ENCODE results near the gene TECPR2.

The TECPR2 gene

GRCh38 chr14:102496958-102497744 lies 134.4 kb downstream of the TECPR2 start:
- H3K4me1 ChIP-seq = peaks cover 14% of the 10 kb centered on the region
- no peak for TF ChIP-seq Cebpa-rat (IDR thresholded peaks at IDR 0.05)
- H3K4me2 ChIP-seq = no peak overlapping the region
- no peaks in the 10 kb centered on the region for H3K9me3 ChIP-seq
- no peaks in the 10 kb centered on the region for H4K20me1 ChIP-seq
- no peak overlapping the region for H3K27ac ChIP-seq
- H3K27me3 ChIP-seq = no peaks in the 10 kb centered on the region
- no peak overlapping the region for H3K4me3 ChIP-seq
- no peak overlapping the region for H3K9ac ChIP-seq
- peaks cover 31% of the 10 kb centered on the region for H3K36me3 ChIP-seq

DNA sequence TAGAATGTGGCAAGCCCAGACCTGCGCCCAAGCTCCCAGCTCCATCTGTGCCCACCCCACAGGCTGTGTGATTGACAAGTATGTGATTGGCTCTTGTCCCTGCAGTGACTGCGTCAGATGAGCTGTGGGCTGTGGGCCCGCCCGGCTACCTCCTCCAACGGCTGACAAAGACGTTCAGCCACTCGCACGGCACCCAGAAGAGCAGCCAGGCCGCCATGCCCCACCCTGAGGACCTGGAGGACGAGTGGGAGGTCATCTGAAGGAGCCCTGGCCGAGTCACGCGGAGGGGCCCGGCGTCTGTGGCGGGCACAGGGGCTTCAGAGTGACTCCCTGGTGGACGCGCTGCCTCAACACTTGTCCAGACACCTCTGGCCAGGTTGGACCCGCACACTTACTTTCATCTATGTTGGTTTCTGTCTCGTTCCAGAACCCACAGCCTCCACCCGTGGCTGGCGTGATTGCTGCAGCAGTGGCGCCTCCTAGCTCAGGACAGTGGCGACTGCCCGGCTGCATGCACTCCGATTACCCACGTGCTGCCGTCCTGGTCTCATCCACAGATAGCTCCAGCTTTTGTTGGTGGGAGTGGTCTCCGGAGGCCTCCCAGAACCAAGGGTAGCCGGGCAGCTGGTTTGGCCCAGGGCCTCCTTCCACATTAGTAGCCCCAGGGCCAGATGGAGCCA lies 135.4 kb downstream of the TECPR2 start:
- H3K9me3 ChIP-seq = no peaks in the 10 kb centered on the region
- H3K4me1 ChIP-seq = peaks cover 14% of the 10 kb centered on the region
- no peak for TF ChIP-seq Cebpa-rat (IDR thresholded peaks at IDR 0.05)
- H3K36me3 ChIP-seq = peaks cover 31% of the 10 kb centered on the region
- H3K27ac ChIP-seq = no peak overlapping the region
- no peak overlapping the region for H3K9ac ChIP-seq
- no peaks in the 10 kb centered on the region for H3K27me3 ChIP-seq
- no peak overlapping the region for H3K4me2 ChIP-seq
- no peak overlapping the region for H3K4me3 ChIP-seq
- H4K20me1 ChIP-seq = no peaks in the 10 kb centered on the region

DNA sequence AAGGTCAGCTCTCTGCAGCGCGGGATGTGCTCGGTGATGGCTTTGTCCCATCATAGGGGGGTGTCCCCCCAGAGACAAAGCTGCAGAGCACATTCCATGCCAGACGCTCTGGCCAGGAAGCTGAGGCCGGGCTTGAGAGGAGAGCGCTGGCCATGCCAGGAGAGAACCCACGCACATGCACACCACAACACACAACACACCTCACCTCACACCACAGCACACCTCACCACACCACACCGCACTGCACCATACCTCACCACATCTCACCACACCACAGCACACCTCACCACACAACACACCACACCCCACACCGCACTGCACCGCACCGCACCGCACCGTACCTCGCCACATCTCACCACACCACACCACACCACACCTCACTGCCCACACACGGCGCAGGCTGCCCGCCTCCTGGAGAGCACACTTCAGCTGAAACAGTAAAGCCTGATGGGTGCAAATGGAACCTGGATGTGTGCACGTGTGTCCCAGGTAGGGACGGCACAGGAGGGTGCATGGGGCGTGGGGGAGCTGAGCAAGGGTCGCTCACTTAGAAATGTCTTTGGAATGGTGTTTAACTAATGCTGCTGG lies 136.0 kb downstream of the TECPR2 start:
- no peak overlapping the region for H3K9ac ChIP-seq
- no peak for TF ChIP-seq Cebpa-rat (IDR thresholded peaks at IDR 0.05)
- H3K27me3 ChIP-seq = no peaks in the 10 kb centered on the region
- no peak overlapping the region for H3K4me3 ChIP-seq
- no peak overlapping the region for H3K27ac ChIP-seq
- no peaks in the 10 kb centered on the region for H4K20me1 ChIP-seq
- H3K36me3 ChIP-seq = peaks cover 31% of the 10 kb centered on the region
- no peak overlapping the region for H3K4me2 ChIP-seq
- H3K9me3 ChIP-seq = no peaks in the 10 kb centered on the region
- peaks cover 14% of the 10 kb centered on the region for H3K4me1 ChIP-seq

DNA sequence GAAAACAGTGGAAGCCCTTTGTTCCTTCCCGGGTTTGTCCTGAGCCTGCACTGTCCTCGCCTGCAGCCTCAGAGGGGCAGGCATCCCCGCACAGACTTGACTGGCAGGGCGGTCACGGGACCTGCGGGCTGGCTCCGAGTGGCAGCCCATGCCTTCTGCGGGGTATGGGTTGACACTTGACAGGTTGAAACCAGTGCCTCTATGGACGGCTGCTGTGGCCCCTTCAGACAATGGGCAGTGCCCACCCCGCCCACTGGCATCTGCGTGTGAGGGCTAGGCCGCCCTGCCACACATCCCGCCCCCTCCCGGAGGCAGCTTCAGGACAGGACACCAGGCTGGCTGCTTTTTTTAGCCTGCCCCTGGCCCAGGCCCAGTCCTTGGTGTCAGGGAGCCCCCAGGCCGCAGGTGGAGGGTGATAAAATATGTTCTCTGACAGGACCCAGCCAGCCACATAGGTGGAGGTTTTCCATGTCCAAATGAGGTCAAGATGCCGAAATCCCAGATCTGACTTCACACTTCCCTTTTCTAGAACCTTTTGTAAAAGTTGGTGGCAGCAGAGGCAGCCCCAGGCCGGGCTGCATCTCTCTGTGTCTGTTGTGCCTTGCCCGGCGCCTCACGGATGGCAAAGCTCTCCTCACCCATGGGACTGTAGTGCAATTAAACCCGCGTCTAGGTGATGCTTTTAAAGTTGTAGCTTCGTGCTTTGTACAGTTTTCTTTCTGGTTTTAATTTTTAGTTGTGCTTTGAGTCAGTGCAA lies 136.8 kb downstream of the TECPR2 start:
- Histone ChIP-seq H3K9me3 (no peaks in the 10 kb centered on the region), H4K20me1 (no peaks in the 10 kb centered on the region), H3K4me3 (no peak overlapping the region), H3K27ac (no peak overlapping the region), H3K27me3 (no peaks in the 10 kb centered on the region), H3K9ac (no peak overlapping the region), H3K36me3 (peaks cover 31% of the 10 kb centered on the region), H3K4me1 (peaks cover 14% of the 10 kb centered on the region), H3K4me2 (no peak overlapping the region)
- no peak for TF ChIP-seq Cebpa-rat (IDR thresholded peaks at IDR 0.05)

GRCh38 chr14:102500158-102500662 lies 137.5 kb downstream of the TECPR2 start:
- Histone ChIP-seq H3K9me3 (no peaks in the 10 kb centered on the region), H3K4me1 (peaks cover 14% of the 10 kb centered on the region), H4K20me1 (no peaks in the 10 kb centered on the region), H3K4me3 (no peak overlapping the region), H3K4me2 (peak overlapping the region; percentile 18; the same call in 1 of the 2 replicates), H3K36me3 (peaks cover 31% of the 10 kb centered on the region), H3K27ac (no peak overlapping the region), H3K9ac (no peak overlapping the region), H3K27me3 (no peaks in the 10 kb centered on the region)
- no peak for TF ChIP-seq Cebpa-rat (IDR thresholded peaks at IDR 0.05)

DNA sequence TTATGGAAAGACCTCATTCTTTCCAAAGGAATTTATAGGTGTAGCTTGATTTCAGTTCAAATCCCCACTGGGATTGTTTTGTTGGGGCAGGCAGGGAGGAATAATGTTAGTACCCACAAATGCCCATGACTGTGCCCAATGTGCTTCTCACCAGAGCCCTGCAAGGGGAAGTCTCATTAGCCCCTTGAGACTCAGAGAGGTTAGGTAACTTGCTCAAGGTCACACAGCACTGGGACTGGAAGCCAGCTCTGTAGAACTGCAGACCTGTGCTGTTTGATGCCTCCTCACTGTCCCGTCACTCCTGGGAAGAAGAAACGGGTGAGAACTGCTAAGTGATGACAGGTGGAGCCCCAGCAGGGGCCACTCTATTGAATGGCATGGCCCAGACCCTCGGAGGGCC lies 138.0 kb downstream of the TECPR2 start:
- Histone ChIP-seq H3K4me2 (peak overlapping the region; percentile 18; the same call in 1 of the 2 replicates), H3K9me3 (no peaks in the 10 kb centered on the region), H3K27ac (no peak overlapping the region), H3K4me3 (no peak overlapping the region), H3K36me3 (peaks cover 35% of the 10 kb centered on the region), H4K20me1 (no peaks in the 10 kb centered on the region), H3K27me3 (no peaks in the 10 kb centered on the region), H3K4me1 (peaks cover 14% of the 10 kb centered on the region), H3K9ac (no peak overlapping the region)
- TF ChIP-seq Cebpa-rat (IDR thresholded peaks at IDR 0.05) = no peak

GRCh38 chr14:102501751-102502315 lies 139.1 kb downstream of the TECPR2 start:
- no peaks in the 10 kb centered on the region for H3K27me3 ChIP-seq
- no peaks in the 10 kb centered on the region for H3K9me3 ChIP-seq
- H3K4me1 ChIP-seq = peaks cover 14% of the 10 kb centered on the region
- no peak overlapping the region for H3K4me2 ChIP-seq
- peaks cover 44% of the 10 kb centered on the region for H3K36me3 ChIP-seq
- H3K27ac ChIP-seq = no peak overlapping the region
- TF ChIP-seq Cebpa-rat (IDR thresholded peaks at IDR 0.05) = no peak
- no peak overlapping the region for H3K9ac ChIP-seq
- H4K20me1 ChIP-seq = no peaks in the 10 kb centered on the region
- no peak overlapping the region for H3K4me3 ChIP-seq

- no peak overlapping the region for H3K4me3 ChIP-seq
- no peak overlapping the region for H3K4me2 ChIP-seq
- no peaks in the 10 kb centered on the region for H3K27me3 ChIP-seq
- no peak overlapping the region for H3K9ac ChIP-seq
- no peak overlapping the region for H3K27ac ChIP-seq
- no peaks in the 10 kb centered on the region for H4K20me1 ChIP-seq
- H3K4me1 ChIP-seq = peaks cover 14% of the 10 kb centered on the region
- no peaks in the 10 kb centered on the region for H3K9me3 ChIP-seq
- TF ChIP-seq Cebpa-rat (IDR thresholded peaks at IDR 0.05) = no peak
- H3K36me3 ChIP-seq = peaks cover 44% of the 10 kb centered on the region
These were observed 139.8 kb downstream of the TECPR2 start for GRCh38 chr14:102502571-102502970.

GRCh38 chr14:102503641-102504327 lies 141.0 kb downstream of the TECPR2 start:
- peaks cover 19% of the 10 kb centered on the region for H3K4me1 ChIP-seq
- no peak overlapping the region for H3K27ac ChIP-seq
- no peaks in the 10 kb centered on the region for H3K27me3 ChIP-seq
- H3K9me3 ChIP-seq = no peaks in the 10 kb centered on the region
- no peak overlapping the region for H3K4me3 ChIP-seq
- H3K4me2 ChIP-seq = no peak overlapping the region
- H4K20me1 ChIP-seq = no peaks in the 10 kb centered on the region
- no peak overlapping the region for H3K9ac ChIP-seq
- peaks cover 36% of the 10 kb centered on the region for H3K36me3 ChIP-seq
- TF ChIP-seq Cebpa-rat (IDR thresholded peaks at IDR 0.05) = no peak

All from BLaER1 (cell line).